Psoas muscle (tissue), 8 donors: Measurements from ENCODE around the gene ERFL. TPM values are rescaled to one million over a fixed set of nuclear protein-coding genes. Genes with fewer than 3 reads are reported as not detected.

Source experiments
- ATAC-seq, 4 donors: fragments of 200-7000 bp; cut with Tn5 transposase; one replicate each; pipeline ENCODE4 v1.9.1; 2020; ENCODE audit warnings: moderate library complexity in 3 of 4, mild to moderate bottlenecking in 2 of 4
- DNase-seq, 2 donors: peaks; one replicate each; pipeline ENCODE4 v3.0.0-alpha.2; 2020
- H3K27ac ChIP-seq: fragments of 200-600 bp; one replicate; pipeline ENCODE4 v1.8.0; 2022
- H3K27me3 ChIP-seq, 3 donors: fragments of 200-600 bp in 1 of 3; one replicate each; pipeline versions ENCODE4 v1.6.1 to v1.8.0; 2013 to 2022; ENCODE audit warnings: low read length in 2 of 3, mild to moderate bottlenecking in 2 of 3, moderate library complexity in 1 of 3; ENCODE audit not compliant: insufficient read depth in 3 of 3
- H3K36me3 ChIP-seq, 2 donors: fragments of 200-600 bp in 1 of 2; one replicate each; pipeline versions ENCODE4 v1.6.1 to v1.8.0; 2013 to 2022; ENCODE audit warnings: low read depth in 1 of 2, mild to moderate bottlenecking in 1 of 2, moderate library complexity in 1 of 2; ENCODE audit not compliant: insufficient read depth in 1 of 2
- H3K4me1 ChIP-seq: fragments of 200-600 bp; one replicate; pipeline ENCODE4 v1.8.0; 2022
- H3K4me3 ChIP-seq: fragments of 200-600 bp; one replicate; pipeline ENCODE4 v1.8.0; 2022; ENCODE audit warnings: mild to moderate bottlenecking
- H3K9me3 ChIP-seq: fragments of 200-600 bp; one replicate; pipeline ENCODE4 v1.8.0; 2022
- WGBS, 3 donors: extraction: QIAGEN DNeasy Blood & Tissue Kit; methylation state at CpG; one replicate each; pipeline versions ENCODE4 v1.1.6 to v1.1.7; 2013; 5-methylcytosine and 5-hydroxymethylcytosine counted together
- intact Hi-C, 2 donors: fragments of 100-400 bp; cut with DNase I; formaldehyde crosslinking; loops; one replicate each; pipeline versions ENCODE4 v1.11.0 to v1.14.2; 2022
- polyA plus RNA-seq, 3 donors: library from polyadenylated mRNA; stranded (reverse); fragments of 200-250 nt; gene quantifications; one replicate each; pipeline ENCODE4 v1.2.3, GENCODE V29; 2013
- total RNA-seq, 4 donors: library from RNA; stranded (reverse); fragmentation: NEBNext Ultra II Directional in 2 of 4; extraction: Animal tissue kit (Norgen Biotek cat#: 25700) in 2 of 4; gene quantifications; one replicate each; pipeline versions ENCODE4 v1.2.1 to v1.2.4, GENCODE V29; 2021 to 2023
- TF ChIP-seq, protein P1 (sequence below): fragments of 200-600 bp; IDR thresholded peaks from one replicate; pipeline ENCODE4 v1.8.0; 2022; ENCODE audit warnings: antibody characterized with exemption
- donor health status: healthy with polysubstance abuse.
- donor health status: DM: no; HTN: no; CAD: no; lungs with moderate emphysema.
- donor health status: Bipolar disorder and iron deficiency.
- donor health status: healthy.
- donor health status: DM: yes; HTN: yes; CAD: no.
- donor health status: DM: no; HTN: no; CAD: no.
- donor health status: DM: no; HTN: no; CAD: no.
- donor health status: DM: yes; HTN: yes; CAD: no.

The ERFL gene
- total and polyA plus RNA-seq, 7 donors: 0.03 TPM; not detected in 6

- no peak for DNase-seq
- intact Hi-C loops: no loop called here
- peaks cover 0 to 12% of the 10 kb centered on the region in 2 donors for H3K36me3 ChIP-seq
- no peak overlapping the region for H3K27ac ChIP-seq
- WGBS, 3 donors: 92 to 95% (median 93%) methylated on average over 5 of the region's 5 CpGs
- H3K4me1 ChIP-seq: peaks cover 16% of the 10 kb centered on the region
- no peaks in the 10 kb centered on the region for H3K9me3 ChIP-seq
- TF ChIP-seq, protein P1, sequence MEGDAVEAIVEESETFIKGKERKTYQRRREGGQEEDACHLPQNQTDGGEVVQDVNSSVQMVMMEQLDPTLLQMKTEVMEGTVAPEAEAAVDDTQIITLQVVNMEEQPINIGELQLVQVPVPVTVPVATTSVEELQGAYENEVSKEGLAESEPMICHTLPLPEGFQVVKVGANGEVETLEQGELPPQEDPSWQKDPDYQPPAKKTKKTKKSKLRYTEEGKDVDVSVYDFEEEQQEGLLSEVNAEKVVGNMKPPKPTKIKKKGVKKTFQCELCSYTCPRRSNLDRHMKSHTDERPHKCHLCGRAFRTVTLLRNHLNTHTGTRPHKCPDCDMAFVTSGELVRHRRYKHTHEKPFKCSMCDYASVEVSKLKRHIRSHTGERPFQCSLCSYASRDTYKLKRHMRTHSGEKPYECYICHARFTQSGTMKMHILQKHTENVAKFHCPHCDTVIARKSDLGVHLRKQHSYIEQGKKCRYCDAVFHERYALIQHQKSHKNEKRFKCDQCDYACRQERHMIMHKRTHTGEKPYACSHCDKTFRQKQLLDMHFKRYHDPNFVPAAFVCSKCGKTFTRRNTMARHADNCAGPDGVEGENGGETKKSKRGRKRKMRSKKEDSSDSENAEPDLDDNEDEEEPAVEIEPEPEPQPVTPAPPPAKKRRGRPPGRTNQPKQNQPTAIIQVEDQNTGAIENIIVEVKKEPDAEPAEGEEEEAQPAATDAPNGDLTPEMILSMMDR: no peak
- H3K4me3 ChIP-seq: no peak overlapping the region
- ATAC-seq: no peak
- H3K27me3 ChIP-seq: peaks cover 0 to 2% (median 0%) of the 10 kb centered on the region in 3 donors
Measured at GRCh38 chr19:41960973-41961372, 32.7 kb upstream of the ERFL start.

DNA sequence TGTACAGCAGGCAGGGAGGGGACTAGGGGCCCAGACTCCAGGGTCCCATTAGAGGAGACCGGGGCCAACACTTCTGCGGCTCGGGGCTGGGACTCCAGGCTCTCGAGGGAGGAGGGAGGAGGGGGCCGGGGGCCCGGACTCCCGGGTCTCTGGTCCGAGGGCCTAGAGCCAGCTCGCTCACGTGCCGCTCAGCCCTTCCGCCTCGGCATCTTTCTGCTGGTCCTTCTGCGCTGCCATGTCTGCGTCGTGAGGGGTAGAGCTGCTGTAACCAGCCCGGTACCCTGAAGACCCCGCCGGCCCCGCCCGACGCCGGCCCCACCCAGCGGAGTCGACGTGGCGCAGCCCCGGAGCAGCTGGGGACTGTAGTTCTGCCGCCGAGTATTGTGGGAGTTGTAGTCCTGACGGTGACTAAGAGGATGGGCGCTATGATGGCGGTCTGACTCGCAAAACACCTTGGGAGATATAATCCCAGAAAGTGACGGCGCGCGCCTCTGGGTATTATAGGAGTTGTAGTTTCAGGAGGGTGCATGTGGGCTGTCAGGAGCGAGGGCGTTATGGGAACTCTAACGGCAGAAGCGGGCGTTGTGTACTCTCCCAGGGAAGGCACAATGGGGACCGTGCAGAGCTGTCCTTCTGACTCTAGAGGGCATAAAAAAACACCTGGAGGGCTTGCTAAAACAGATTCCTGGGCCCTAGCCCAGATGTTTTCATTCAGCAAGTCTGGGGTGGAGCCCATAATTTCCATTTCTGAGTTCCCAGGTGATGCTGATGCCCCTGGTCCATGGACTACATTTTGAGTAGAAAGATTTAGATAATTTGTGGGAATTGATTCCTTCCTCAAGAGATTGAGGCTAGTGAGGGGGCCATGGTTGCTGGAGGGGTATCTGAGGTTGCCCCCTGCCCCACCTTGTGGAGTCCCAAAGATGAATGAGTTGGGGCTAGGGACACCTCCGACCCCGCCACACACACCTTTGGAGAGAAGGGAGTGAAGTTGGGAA lies 31.1 kb upstream of the ERFL start, which contains the start of gene RABAC1:
Gene RABAC1, minus strand, starts transcription at position 266 of the 998 bp plus-strand sequence. Its CDS starts 29 bp downstream, at position 237.
- Histone ChIP-seq H3K27ac (peak within 1 kb of the TSS; percentile 78), H3K9me3 (no peaks in the 10 kb centered on the region), H3K27me3 (no peaks in the 10 kb centered on the region), H3K4me1 (peaks cover 16% of the 10 kb centered on the region), H3K36me3 (peaks cover 0 to 21% of the 10 kb centered on the region in 2 donors), H3K4me3 (peak within 1 kb of the TSS; percentile 92)
- ATAC-seq (peak; percentile 91 to 98 (median 96)), DNase-seq (peak; percentile 86 to 92)
- WGBS, 3 donors: 5% methylated on average over 43 to 46 of the region's 46 CpGs
- TF ChIP-seq, protein P1: no peak
- intact Hi-C loops: loop anchor here (5.0 kb wide), 2 partner anchors 77 to 97 kb away; partner anchors contain the start of genes RPS19 (in 2 of the 2) and ARHGEF1 (in 1 of the 2)

- Histone ChIP-seq H3K36me3 (peaks cover 0 to 21% of the 10 kb centered on the region in 2 donors), H3K4me3 (peak overlapping the region; percentile 92), H3K9me3 (no peaks in the 10 kb centered on the region), H3K4me1 (peaks cover 16% of the 10 kb centered on the region), H3K27me3 (no peaks in the 10 kb centered on the region), H3K27ac (peak overlapping the region; percentile 78)
- intact Hi-C loops: loop anchor here (5.0 kb wide), 2 partner anchors 76 to 96 kb away; partner anchors contain the start of genes RPS19 (in 2 of the 2) and ARHGEF1 (in 1 of the 2)
- TF ChIP-seq, protein P1: no peak
- peak; percentile 68 to 79 (median 70) for ATAC-seq
- WGBS, 3 donors: 1 to 2% (median 2%) methylated on average over 30 to 43 of the region's 43 CpGs
- DNase-seq: peak; percentile 80 to 84
Measured at GRCh38 chr19:41958367-41959055, 30.3 kb upstream of the ERFL start.

- intact Hi-C loops: loop anchor here (5.0 kb wide), 2 partner anchors 76 to 96 kb away; partner anchors contain the start of genes RPS19 (in 2 of the 2) and ARHGEF1 (in 1 of the 2)
- peak; percentile 79 to 83 (median 82) for ATAC-seq
- TF ChIP-seq, protein P1: peak; percentile 80
Measured at GRCh38 chr19:41957838-41958366, 29.7 kb upstream of the ERFL start.

More at GRCh38 chr19:41957838-41958366, 29.7 kb upstream of the ERFL start:
- Histone ChIP-seq H3K4me1 (peaks cover 16% of the 10 kb centered on the region), H3K36me3 (peaks cover 0 to 21% of the 10 kb centered on the region in 2 donors), H3K4me3 (peak overlapping the region; percentile 92), H3K27me3 (no peaks in the 10 kb centered on the region), H3K9me3 (no peaks in the 10 kb centered on the region), H3K27ac (peak overlapping the region; percentile 78)
- whole genome bisulfite sequencing, 3 donors: 22 to 23% (median 23%) methylated on average over 10 of the region's 10 CpGs
- peak; percentile 44 to 78 for DNase-seq
